ENCODE measurements around the gene MGP.

Gene MGP

DNA sequence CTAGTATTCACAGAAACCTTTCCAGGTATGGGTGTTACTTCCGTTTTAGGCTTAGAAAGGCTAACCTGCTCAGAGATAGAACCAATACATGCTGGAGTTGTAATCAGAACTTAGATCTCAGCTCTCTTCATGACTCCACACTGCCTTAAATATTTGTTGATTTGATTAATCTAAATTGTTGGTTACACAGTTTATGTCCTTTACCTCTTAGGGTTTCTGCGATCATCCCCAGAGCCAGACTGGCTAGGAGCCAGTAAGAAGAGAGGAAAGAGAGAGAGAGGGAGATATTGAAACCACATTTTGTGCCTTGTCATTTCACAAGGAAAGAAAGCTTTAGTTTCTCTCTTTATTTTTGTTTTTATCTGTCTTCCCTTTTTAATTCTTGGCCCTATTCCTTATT, 16.8 kb upstream of the MGP start:
- no peak for DNase-seq

DNA sequence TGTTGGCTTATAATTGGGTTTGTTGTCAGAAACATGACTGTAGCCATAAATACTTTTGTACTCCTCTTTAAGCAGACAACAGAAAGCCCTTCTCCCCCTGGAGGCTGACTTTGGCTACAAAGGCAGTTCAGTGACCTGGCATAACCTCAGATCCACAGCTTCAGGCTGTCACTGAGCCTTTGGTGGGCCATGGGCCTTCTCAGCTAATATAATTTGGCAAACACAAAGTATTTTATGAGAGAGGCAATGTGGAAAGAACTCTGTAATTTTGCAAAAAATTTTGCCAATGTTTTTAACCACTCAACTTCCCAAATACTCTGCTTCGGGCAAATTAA, 15.5 kb upstream of the MGP start:
- no peak for DNase-seq

DNA sequence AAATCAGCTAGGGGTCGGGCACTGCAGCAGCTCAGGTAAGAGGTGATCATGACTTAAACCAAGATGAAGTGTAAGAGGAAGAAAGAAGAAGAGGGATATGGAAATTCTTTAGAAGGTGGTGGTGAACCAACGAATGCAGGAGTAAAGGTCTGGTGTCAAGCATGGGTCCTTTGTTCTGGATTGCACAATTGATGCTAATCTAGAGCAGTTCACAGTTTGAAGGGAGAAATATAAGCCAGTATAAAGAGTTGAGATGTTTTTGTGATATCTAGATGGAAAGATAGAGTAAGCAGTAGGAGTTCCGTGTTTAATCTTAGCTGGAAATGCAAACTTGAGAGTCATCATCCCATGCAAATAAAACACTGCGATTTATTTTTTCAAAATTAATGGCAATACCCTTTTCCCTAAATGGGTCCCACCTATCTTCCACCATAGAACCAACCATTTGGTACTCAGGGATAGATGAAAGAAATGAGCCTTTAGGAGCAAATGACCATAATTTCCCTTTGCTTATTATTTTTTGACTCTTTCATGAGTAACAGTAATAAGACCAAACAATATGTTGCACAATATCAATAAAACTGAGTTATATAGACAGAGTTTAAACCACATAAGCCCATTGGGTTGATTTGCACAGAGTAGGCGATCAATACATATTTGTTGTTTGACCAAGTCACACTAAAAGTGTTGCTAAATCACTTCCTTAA, 15.0 kb upstream of the MGP start:
- DNase-seq = no peak

DNA sequence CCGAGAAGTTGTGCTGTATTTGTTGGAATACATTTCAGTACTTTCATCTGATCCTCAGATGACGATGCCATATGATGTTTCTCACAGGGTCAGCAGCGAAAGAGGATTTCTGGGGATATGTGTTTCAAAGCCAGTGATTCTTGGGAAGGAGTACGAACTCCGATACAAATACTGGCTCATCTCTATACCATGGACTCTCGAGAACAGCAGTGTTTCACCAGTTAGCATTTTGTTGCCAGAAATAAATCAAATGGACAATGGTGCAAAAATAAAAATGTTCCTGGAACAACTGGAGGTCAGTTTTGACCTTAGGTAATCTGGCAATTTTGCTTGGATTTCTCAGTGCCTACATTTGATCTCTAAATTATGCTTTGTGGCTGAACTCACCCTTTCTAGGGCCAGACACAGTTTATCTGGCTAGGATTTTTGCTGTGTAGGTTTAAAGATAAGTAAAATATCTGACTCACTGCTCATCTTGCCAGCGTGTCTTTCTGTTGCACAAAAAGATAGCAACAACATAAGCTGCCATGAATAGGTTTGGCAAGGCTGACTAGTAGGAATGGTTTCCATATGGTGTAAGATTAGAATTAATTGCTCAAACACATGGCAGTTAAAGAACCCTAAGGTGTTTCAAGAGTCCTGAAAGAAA, 11.0 kb upstream of the MGP start:
- no peak for DNase-seq

DNA sequence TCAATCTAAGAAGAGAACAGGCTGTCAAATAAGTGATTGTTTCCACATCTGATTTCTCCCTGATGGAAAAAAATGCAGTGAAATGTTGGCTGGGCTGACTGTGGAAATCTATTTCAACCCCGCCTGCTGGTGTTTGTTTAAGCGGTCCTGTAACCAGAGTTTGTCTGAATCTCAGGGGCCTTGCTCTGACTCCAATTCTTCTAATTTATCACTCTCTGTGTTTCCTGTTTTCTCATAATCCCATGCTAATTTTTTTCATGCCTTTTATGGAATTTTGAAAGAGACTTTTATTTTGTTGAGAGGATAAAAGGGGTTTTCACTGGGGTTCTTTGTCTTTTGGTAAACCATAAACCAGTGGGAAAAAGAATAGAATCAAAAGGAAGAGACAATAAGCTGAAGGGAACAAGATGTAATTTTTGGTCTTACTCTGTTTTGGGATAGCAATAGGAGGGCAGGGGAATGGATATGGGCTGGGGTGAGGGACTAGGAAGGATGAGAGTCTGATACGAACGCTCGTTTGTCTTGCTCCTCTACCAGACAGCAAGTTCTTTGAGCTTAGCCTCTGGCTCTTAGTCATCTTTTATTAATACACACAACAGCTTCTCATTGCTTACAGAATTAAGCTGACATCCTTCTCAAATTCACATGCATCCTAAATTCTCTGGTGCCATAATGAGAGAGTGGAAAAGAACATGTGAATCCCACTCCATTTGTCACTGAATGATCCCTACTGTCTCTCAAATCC, 8.0 kb upstream of the MGP start:
- no peak for DNase-seq

DNA sequence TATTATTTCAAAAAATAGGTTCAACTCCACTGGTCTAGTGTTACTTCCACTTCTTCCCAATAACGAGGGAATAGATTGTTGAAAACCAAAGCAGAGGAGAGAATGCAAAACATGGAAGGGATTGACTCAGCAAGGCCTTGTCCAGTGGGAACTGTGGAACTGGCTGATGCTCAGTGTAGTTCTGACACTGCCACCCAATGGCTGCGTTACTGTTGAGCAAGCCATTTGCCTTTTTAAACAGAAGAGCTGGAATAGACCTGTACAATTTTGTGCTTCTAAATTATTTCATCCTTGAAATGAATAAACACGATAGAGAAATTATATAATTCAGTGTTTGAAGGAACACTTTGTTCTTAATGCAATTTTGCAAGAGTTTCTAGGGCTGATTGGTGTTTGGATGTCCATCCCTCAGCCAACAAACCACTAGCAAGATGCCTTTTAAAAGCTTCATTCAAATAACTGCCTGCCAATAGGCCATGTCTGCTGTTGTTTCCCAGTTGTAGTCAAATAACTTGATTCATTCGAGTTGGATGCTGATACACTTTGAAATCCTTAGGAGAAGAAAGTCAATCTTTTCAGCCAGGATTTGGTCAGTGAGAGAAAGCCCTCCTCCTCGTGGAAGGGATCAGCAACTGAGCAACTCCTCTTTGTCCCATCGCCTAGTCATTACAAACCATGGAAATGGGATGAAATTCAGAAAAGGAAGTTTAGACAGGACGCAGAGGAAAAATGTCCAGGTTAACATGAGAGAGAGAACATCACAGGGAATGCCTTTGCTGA, 7.3 kb upstream of the MGP start:
- no peak for DNase-seq

DNA sequence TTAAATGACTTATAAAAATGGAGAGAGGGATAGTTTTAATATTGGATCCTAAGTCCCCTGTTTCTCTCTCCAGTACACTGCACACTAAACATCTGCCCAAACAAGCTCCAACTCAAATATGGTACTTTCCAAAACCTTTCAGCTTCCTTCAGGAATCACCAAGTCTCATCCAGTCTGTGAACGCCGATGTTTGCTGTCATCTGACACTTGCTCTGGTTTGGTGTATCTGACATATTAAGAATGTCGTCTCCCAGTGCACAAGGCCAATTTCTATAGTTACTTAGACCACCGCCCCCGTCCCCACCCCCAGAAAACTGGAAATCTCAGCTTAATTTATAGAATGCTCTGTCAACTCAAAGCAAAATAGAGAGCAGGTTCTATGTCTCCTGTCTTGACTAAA, 5.0 kb upstream of the MGP start:
- DNase-seq = no peak

DNA sequence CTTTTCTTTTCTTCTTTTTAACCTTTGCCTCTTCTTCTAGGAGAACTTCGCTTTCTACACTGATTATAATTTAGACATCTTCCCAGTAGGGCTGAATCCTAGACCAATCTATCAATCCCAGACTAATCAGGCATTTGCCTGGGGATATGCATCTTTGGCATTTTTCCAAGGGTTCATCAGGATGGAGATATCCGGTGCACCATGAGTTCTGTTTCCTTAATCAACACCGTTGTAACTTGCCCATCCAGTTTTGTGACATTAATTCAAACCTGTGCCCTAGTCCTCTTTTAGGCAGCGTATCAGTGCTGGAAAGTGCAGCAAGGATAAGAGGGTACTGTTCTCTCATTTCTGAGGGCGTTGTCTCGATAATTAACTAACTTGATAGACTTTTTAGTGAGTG, 617 bp upstream of the MGP start:
- DNase-seq = no peak

DNA sequence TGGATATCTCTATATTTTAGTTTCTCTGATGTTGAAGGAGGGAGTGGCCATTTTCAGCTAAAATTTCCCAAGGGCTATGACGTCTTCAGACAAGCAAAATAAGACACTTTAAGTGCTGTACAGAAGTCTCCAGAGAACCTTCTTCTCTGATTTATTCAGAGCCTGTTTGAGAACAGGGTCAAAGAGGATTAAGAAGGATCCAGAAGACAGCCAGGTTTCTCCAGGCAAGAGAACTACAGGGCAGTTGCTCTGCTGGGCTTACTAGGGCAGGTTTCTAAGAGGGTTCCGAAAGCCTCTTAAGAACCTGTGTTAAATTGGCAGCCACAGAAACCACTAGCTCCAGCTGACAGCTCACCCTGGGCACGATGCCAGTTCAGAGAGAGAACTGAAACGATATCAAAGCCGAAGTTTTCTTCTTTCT, 1.2 kb downstream of the MGP start:
- peak; percentile 76 for DNase-seq

DNA sequence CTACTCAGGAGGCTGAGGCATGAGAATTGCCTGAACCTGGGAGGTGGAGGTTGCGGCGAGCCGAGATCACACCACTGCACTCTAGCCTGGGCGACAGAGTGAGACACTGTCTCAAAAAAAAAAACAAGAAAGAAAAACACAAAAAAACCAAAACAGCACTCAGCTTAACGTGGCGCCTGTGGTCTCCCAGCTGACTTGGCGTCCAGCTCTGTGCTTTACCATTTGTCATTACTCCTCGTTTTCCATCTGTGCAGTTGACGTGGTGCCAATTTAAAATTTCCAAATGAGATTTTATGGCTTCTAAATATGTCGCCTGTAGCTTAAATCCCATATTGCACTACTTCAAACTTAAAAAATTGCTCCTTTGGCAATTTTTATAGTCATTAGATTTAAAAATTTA, 2.0 kb downstream of the MGP start:
- DNase-seq = no peak

DNA sequence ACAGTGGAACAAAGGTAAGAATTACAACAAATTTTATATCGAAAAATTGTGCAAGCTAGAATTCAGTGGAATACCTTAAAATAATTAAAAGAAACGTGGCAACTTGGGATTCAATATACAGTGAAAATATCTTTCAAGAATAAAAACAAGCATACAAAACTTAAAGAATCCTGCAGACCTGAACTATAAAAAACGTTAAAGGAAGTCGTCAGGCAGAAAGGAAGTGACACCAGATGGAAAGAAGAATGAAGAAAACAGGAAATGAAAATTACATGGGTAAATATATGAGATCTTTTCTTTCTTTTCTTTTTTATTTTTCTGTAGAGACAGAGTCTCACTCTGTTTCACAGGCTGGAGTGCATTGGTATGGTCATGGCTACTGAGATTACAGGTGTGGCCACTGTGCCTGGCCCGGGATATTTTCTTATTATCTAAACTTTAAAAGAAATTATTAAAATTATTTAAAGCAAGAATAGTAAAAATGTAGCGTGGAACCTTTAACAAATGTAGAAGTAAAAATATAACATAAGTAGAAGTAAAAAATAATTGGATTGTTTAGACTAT, 4.7 kb downstream of the MGP start:
- DNase-seq = no peak

DNA sequence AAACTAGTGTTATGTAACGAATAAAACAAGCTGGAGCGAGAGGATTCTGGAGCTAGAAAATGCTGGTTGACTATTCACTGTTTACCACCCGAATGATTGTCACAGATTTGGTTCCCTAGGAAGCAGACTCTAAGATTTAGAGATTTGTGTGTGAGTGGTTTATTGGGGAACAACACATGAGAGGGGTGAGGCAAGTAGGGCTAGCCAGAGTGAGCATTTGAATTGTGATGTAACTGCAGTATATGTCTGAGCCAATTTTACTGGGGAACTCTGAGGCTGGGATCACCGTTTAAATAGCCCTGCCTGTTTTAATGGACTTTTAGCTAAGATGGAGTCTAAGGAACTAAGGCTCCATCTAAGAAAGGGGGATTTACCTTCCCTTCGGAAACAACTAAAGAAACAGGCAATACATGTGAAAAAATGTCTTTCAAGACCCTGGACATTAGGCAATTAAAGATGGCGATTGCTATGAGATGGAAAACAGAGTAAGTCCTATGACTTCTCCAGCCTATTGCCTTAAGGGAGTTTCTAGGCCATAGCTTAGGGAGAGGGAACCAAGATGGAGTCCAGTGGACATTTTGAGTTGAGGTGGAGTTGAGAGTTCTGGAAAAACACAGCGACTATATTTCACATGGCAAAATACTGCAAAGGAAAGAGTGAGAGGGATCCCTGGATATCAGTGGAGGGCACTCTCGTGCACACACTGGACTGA, 6.3 kb downstream of the MGP start:
- no peak for DNase-seq

DNA sequence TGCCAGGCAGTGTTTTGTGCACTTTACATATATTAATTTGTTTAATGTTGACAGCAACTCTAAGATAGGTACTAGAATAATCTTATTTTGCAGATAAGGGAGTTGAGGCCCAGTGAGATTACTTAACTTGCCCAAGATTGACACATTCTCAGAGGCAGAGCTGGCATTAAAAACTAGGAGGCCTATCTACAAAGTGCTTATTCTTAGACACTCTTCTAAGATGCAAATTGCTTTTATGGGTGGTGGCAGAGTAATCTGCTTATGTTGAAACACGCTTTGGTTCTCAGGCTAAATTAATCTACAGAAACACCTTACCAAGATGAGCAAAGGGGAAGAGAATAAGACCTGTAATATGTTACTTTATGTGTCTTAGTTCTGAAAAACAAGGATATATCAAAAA, 7.2 kb downstream of the MGP start:
- no peak for DNase-seq

DNA sequence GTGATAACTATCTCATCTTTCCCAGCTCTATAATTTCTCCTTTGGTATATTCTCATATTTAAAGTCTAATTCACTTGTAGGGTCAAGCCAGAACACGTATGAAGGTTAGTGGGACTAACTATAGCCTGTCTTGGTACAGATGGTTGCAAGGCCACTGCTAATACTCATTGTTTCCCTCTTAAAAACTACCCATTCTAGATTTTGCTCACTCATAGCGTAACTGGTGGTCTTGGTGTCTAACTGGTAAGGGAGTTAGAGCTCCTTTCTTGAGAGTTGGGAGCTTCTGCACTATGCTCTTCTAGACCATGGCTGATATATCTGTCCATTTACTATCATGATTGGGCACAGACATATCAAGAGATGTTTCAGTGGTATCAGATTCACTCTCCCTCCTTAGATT, 8.8 kb downstream of the MGP start:
- no peak for DNase-seq

DNA sequence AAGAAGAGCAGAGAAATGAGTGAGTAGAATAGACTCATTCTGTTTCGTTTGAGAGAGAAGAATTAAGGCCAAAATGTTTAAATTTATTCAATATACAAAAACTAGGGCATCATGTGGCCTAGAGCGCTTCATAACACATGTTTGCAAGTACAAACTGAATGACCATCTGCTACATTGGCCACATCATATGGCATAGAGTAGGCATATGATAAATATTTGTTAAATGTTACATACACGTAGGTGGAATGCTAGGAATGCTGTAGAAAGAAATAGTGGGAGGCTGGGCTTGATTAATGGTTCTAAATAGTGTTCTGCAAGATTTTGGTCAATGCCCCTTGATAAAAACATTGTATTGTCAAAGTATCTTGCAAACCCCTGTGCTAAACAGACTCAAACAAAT, 10.8 kb downstream of the MGP start:
- no peak for DNase-seq

DNA sequence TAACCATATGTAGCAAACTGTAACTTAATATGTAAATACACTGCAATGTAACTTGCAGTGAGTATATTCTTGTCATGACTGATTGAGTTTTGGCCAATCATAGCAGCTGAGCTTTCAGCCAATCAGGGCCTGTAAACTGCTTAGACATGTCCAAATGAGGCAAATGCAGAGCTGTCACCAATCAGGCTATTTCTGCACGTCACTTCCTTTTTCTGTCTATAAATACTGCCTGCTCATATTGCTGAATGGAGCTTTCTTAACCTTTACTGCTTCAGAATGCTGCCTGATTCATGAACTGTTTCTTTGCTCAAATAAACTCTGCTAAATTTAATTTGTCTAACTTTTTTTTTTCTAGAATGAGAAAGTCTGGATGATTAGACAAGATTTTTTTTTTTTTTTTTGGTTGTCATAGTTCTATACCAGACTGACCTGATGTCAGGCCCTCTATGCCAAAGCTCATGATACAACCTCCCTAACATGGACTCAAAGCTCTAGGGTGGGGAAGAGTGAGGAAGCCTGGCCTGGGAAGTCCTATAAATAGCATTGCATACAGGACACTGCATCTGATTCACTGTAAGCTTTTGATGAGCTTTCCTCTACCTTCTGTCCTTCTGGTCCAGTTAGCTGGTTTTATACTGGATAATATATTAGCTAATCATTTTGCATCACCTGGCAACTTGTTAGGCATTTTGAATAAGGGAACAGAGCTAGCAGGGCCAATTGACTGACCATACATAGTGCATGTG, 12.0 kb downstream of the MGP start:
- no peak for DNase-seq

DNA sequence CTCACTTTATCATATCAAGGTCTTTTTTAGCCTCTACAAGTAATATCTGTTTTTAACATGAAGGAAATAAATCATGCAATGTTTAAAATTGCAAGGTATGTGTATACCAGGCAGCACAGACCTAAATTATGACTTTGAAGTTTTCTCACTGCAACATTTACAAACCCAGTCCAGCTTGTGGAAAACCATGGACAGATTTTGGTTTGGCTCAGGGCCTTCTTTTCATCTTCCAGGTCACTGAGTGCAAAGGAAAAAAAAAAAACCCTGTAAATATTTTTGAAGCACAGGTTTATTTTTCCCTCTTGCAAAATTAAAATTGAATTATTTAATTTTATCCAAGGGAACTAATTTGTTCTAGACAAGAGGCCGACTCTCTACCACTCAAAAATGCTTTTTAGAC, 13.8 kb downstream of the MGP start:
- no peak for DNase-seq

DNA sequence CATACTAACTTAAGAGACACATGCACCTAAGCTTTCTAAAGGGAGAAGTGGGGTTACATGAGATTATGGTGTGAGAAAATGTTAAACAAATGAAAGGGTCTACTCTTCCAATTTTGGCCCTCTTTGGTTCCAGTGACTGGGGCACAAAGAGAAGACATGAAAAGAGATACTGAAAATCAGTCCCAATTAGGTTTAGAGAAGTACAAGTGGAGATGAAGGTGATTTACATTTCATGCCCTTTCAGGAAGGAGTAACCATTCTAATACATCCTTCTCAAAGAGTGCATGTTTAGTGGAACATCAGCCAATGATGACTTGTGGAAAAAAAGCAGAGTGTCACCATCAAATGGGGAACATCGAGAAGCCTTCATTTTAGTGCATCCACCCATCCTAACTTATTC, 14.4 kb downstream of the MGP start:
- no peak for DNase-seq

DNA sequence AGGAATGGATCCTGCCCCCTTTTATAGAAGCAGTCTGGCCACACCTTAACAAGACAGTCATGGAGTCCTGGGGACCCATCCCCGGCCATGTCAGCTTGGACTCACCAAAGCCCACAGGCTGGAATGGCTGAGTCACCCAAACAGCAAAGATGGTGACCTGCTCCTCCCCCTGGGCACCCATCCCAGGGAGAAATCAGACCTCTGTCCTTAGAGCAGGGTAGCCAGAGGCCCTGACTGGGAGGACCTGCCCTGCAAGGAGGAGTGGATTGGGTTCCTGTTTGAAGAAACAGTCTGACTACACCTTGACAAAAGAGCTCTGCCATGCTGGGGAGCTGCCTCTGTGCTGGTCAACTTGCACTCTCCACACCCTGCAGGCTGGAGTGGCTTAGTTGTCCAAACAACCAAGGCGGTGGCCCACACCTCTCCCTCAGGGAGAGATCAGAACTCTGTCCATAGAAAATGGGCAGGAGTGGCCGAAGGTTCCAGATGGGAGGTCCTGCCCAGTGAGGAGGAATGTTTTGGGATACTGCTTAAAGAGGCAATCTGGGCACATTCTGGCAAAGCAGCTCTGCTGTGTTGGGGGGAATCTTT, 16.6 kb downstream of the MGP start:
- no peak for DNase-seq

DNA sequence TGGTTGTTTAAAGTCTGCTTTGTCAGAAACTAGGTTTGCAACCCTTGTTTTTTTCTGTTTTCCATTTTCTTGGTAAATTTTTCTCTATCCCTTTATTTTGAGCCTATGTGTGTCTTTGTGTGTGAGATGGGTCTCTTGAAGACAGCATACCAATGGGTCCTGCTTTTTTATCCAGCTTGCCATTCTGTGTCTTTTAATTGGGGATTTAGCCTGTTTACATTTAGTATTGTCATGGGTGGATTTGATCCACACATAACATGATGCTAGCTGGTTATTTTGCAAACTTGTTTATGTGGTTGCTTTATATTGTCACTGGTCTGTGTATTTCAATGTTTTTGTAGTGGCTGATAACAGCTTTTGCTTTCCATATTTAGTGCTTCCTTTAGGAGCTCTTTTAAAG, 25.2 kb downstream of the MGP start:
- DNase-seq = no peak

DNA sequence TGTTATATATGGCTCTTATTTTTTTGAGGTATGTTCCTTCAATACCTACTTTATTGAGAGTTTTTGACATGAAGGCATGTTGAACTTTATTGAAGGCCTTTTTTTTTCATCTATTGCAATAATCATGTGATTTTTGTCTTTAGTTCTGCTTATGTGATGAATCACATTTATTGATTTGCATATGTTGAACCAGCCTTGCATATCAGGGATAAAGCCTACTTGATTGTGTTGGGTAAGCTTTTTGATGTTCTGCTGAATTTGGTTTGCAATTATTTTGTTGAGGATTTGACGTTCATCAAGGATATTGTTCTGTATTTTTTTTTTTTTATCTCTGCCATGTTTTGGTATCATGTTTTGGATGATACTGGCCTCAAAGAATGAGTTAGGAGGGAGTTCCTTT, 27.1 kb downstream of the MGP start:
- no peak for DNase-seq

All from kidney glomerular epithelial cell (primary cell).